HCT116 (cell line): Measurements from ENCODE around the gene JUN. TPM values are rescaled to one million over a fixed set of nuclear protein-coding genes. Genes with fewer than 3 reads are reported as not detected.

Source experiments
- ATAC-seq: fragments of 200-7000 bp; cut with Tn5 transposase; 2 replicates; pipeline ENCODE4 v1.9.1; 2020; ENCODE audit warnings: mild to moderate bottlenecking, moderate library complexity
- BruUV-seq: library from RNA; stranded (reverse); fragments of 400-500 nt; replicated peaks from 2 replicates; lab custom pipeline; 2021; lab: Mats Ljungman, UMichigan
- CTCF ChIA-PET: fragments of 300-600 bp; sonication (Branson Sonifier 250); formaldehyde crosslinking; loops from one replicate; lab custom pipeline; 2021; ENCODE audit warnings: antibody characterized with exemption; lab: Charles Lee
- POLR2A ChIA-PET: fragments of 300-600, 350-600 bp; sonication (Branson Sonifier 250); formaldehyde crosslinking; loops from one replicate; lab custom pipeline; 2021; ENCODE audit warnings: antibody characterized with exemption; lab: Charles Lee
- RAD21 ChIA-PET, 2 experiments: fragments of 300-600 bp; sonication (Branson Sonifier 250); formaldehyde crosslinking; loops; one replicate each; lab custom pipeline; 2023; ENCODE audit warnings: low total read pairs in 2 of 2; ENCODE audit not compliant: uncharacterized antibody in 2 of 2, unreplicated experiment in 2 of 2, low non-redundant PET in 1 of 2; lab: Charles Lee
- DNase-seq: peaks from one replicate; pipeline ENCODE4 v3.0.0-alpha.2; 2010; ENCODE audit warnings: low read depth, low spot score
- H2AFZ ChIP-seq: fragments of 200-600 bp; shearing (Covaris generic), sonication (generic); 2 replicates; pipeline ENCODE4 v1.6.1; 2017; ENCODE audit warnings: low read depth, mixed run types, mixed read lengths, antibody characterized with exemption, low read length; ENCODE audit not compliant: poor library complexity, severe bottlenecking
- H3K27ac ChIP-seq: 2 replicates; pipeline ENCODE4 v1.5.1; 2012; ENCODE audit warnings: low read depth, low read length
- H3K27me3 ChIP-seq: fragments of 200-600 bp; sonication (generic); 2 replicates; pipeline ENCODE4 v1.6.1; 2016; ENCODE audit warnings: mixed run types, low read length, mixed read lengths; ENCODE audit not compliant: insufficient read depth
- H3K36me3 ChIP-seq, 2 experiments: fragments of 200-500 bp in 1 of 2; fragments of 200-600 bp in 1 of 2; sonication (Bioruptor generic) in 1 of 2; sonication (generic) in 1 of 2; 2 replicates each; pipeline versions ENCODE4 v1.5.1 to v1.6.1; 2014 to 2016; ENCODE audit warnings: low read length in 2 of 2, inconsistent platforms in 1 of 2, mixed read lengths in 1 of 2, mixed run types in 1 of 2; ENCODE audit not compliant: insufficient read depth in 2 of 2, control insufficient read depth in 1 of 2
- H3K4me1 ChIP-seq, 2 experiments: fragments of 200-600 bp in 1 of 2; sonication (generic) in 1 of 2; 2 replicates each; pipeline versions ENCODE4 v1.5.1 to v1.6.1; 2012 to 2017; ENCODE audit warnings: low read length in 2 of 2, inconsistent platforms in 1 of 2, mild to moderate bottlenecking in 1 of 2, mixed read lengths in 1 of 2, mixed run types in 1 of 2, moderate library complexity in 1 of 2; ENCODE audit not compliant: insufficient read depth in 2 of 2, control insufficient read depth in 1 of 2
- H3K4me2 ChIP-seq: fragments of 200-600 bp; sonication (generic); 2 replicates; pipeline ENCODE4 v1.6.1; 2017; ENCODE audit warnings: mixed run types, low read length, mixed read lengths
- H3K4me3 ChIP-seq, 2 experiments: fragments of 200-600 bp in 1 of 2; sonication (generic) in 1 of 2; replicated peaks in 1 of 2; 2 replicates each; pipeline ENCODE4 v1.5.1; 2011 to 2016; ENCODE audit warnings: low read length in 2 of 2, control low read depth in 1 of 2, low read depth in 1 of 2, mild to moderate bottlenecking in 1 of 2, mixed read lengths in 1 of 2, mixed run types in 1 of 2
- H3K79me2 ChIP-seq: fragments of 200-600 bp; sonication (generic); 2 replicates; pipeline ENCODE4 v1.6.1; 2017; ENCODE audit warnings: mild to moderate bottlenecking, mixed run types, low read length, moderate library complexity, mixed read lengths; ENCODE audit not compliant: insufficient read depth
- H3K9ac ChIP-seq: fragments of 200-600 bp; sonication (generic); 2 replicates; pipeline ENCODE4 v1.6.1; 2016; ENCODE audit warnings: low read length, mixed read lengths
- H3K9me2 ChIP-seq: fragments of 200-600 bp; sonication (generic), shearing (Covaris generic); 2 replicates; pipeline ENCODE4 v1.6.1; 2017; ENCODE audit warnings: mixed run types, mild to moderate bottlenecking, moderate library complexity; ENCODE audit not compliant: insufficient read depth
- H3K9me3 ChIP-seq, 2 experiments: fragments of 200-500 bp in 1 of 2; fragments of 200-600 bp in 1 of 2; sonication (Bioruptor generic) in 1 of 2; sonication (generic) in 1 of 2; 2 replicates each; pipeline ENCODE4 v1.6.1; 2014 to 2017; ENCODE audit warnings: low read length in 2 of 2, mixed read lengths in 2 of 2, inconsistent platforms in 1 of 2, low read depth in 1 of 2, mild to moderate bottlenecking in 1 of 2, mixed run types in 1 of 2, moderate library complexity in 1 of 2; ENCODE audit not compliant: control insufficient read depth in 1 of 2, insufficient read depth in 1 of 2
- H4K20me1 ChIP-seq: fragments of 200-600 bp; sonication (generic), shearing (Covaris generic); 2 replicates; pipeline ENCODE4 v1.6.1; 2017; ENCODE audit warnings: mixed run types, mild to moderate bottlenecking, moderate library complexity; ENCODE audit not compliant: insufficient read depth
- ATF3 ChIP-seq: IDR thresholded peaks from 2 replicates; pipeline ENCODE4 v1.6.1; 2012
- CBX3 ChIP-seq: IDR thresholded peaks from 2 replicates; pipeline ENCODE4 v1.6.1; 2012; ENCODE audit warnings: low read depth
- CEBPB ChIP-seq: IDR thresholded peaks from 2 replicates; pipeline ENCODE4 v1.6.1; 2012; ENCODE audit warnings: low read depth
- EGR1 ChIP-seq: IDR thresholded peaks from 2 replicates; pipeline ENCODE4 v1.6.1; 2012; ENCODE audit warnings: low read depth
- ELF1 ChIP-seq: IDR thresholded peaks from 2 replicates; pipeline ENCODE4 v1.6.1; 2012; ENCODE audit warnings: low read depth, borderline replicate concordance
- EZH2phosphoT487 ChIP-seq: fragments of 200-600 bp; IDR thresholded peaks from 2 replicates; pipeline ENCODE4 v1.6.1; 2018; ENCODE audit warnings: antibody characterized with exemption, borderline replicate concordance
- FOSL1 ChIP-seq: IDR thresholded peaks from 2 replicates; pipeline ENCODE4 v1.6.1; 2012; ENCODE audit warnings: low read depth
- JUND ChIP-seq: IDR thresholded peaks from 2 replicates; pipeline ENCODE4 v1.6.1; 2012
- POLR2A ChIP-seq: IDR thresholded peaks from 2 replicates; pipeline ENCODE4 v1.7.0; 2011; ENCODE audit warnings: borderline replicate concordance; ENCODE audit not compliant: insufficient read depth, insufficient read length; ENCODE audit errors: extremely low read depth
- POLR2AphosphoS5 ChIP-seq: IDR thresholded peaks from 2 replicates; pipeline ENCODE4 v1.6.1; 2011; ENCODE audit warnings: mild to moderate bottlenecking, low read depth, low read length, moderate library complexity
- RAD21 ChIP-seq: IDR thresholded peaks from 2 replicates; pipeline ENCODE4 v1.6.1; 2012; ENCODE audit warnings: low read depth, mild to moderate bottlenecking
- SIN3A ChIP-seq: IDR thresholded peaks from 2 replicates; pipeline ENCODE4 v1.6.1; 2012; ENCODE audit warnings: low read depth
- SP1 ChIP-seq: IDR thresholded peaks from 2 replicates; pipeline ENCODE4 v1.6.1; 2012; ENCODE audit warnings: low read depth
- TCF7L2 ChIP-seq: IDR thresholded peaks from 2 replicates; pipeline ENCODE4 v1.7.0; 2011; ENCODE audit warnings: borderline replicate concordance, inconsistent platforms; ENCODE audit not compliant: insufficient read depth, insufficient read length; ENCODE audit errors: extremely low read depth
- ZBTB33 ChIP-seq: IDR thresholded peaks from 2 replicates; pipeline ENCODE4 v1.6.1; 2011; ENCODE audit warnings: mild to moderate bottlenecking, low read length, moderate library complexity; ENCODE audit not compliant: insufficient replicate concordance; ENCODE audit errors: extremely low read depth
- ZFX ChIP-seq: fragments of 450-650 bp; IDR thresholded peaks from 2 replicates; pipeline ENCODE4 v1.6.1; 2017
- ZNF274 ChIP-seq: fragments of 200-500 bp; sonication (Bioruptor generic); IDR thresholded peaks from 2 replicates; pipeline ENCODE4 v1.6.1; 2014; ENCODE audit warnings: mild to moderate bottlenecking, low read depth, low read length, inconsistent platforms
- intact Hi-C: fragments of 100-400 bp; cut with micrococcal nuclease; formaldehyde crosslinking; loops from 2 replicates; pipeline ENCODE4 v1.10.0; 2022
- total RNA-seq: library from RNA; stranded (reverse); gene quantifications from one replicate; pipeline ENCODE4 v1.2.1, GENCODE V29; 2021; ENCODE audit not compliant: unreplicated experiment
- TF ChIP-seq, protein P1 (sequence below): IDR thresholded peaks from 2 replicates; pipeline ENCODE4 v1.6.1; 2012
- TF ChIP-seq, protein P2 (sequence below), 3 experiments: fragments of 200-600 bp in 1 of 3; sonication (generic) in 1 of 3; IDR thresholded peaks in 2 of 3; conservative IDR thresholded peaks in 1 of 3; 2 replicates each; pipeline ENCODE4 v1.5.1; 2012 to 2017; ENCODE audit warnings: low read depth in 2 of 3, low read length in 2 of 3, antibody characterized with exemption in 1 of 3, borderline replicate concordance in 1 of 3, control low read depth in 1 of 3, mild to moderate bottlenecking in 1 of 3, mixed read lengths in 1 of 3, mixed run types in 1 of 3, moderate library complexity in 1 of 3; ENCODE audit not compliant: insufficient read depth in 1 of 3

The JUN gene
- total RNA-seq, 1 experiment from 2014 or later: 18.7 TPM

DNA sequence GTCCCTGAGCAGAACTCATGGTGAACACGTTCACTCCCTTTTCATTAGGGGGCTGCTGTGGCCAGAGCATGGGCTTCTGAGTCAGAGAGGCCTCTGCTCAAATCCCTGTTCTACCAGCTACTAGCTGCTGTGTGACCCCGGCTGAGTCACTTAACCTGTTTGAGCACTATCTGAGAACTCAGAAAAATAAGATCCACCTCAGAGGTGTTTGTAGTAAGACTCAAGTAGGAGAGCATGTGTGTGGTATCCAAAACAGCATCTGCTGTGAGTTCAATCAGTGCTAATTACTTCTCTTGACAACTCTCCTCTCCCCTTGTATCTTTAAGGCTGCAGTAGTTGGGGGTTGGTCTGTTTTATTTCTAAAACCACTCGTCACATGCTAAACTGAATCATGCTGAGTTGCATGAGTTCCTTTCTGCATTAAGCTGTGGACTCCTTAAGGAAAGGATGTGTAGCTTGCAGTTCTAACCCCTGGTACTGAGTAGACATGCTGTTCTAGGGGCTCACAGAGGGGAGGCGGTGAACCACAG is 39.7 kb upstream of the JUN start (continued):
- TF ChIP-seq SIN3A (no peak), EGR1 (no peak), ZFX (no peak)

GRCh38 chr1:58821309-58821708 is 37.5 kb upstream of the JUN start:
- BruUV-seq: no TSS peak

More at GRCh38 chr1:58821309-58821708, 37.5 kb upstream of the JUN start:
- intact Hi-C loops: no loop called here
- H3K79me2 ChIP-seq: no peaks in the 10 kb centered on the region
- no peaks in the 10 kb centered on the region for H3K9me2 ChIP-seq
- ChIA-PET RAD21 (no interaction called here), POLR2A (no interaction called here), CTCF (no interaction called here)
- no peaks in the 10 kb centered on the region; a peak in 1 of 4 replicates for H3K36me3 ChIP-seq
- H3K9ac ChIP-seq: no peak overlapping the region
- H3K27me3 ChIP-seq: no peaks in the 10 kb centered on the region
- no peak overlapping the region for H2AFZ ChIP-seq
- H3K4me2 ChIP-seq: no peak overlapping the region
- no peak overlapping the region for H3K27ac ChIP-seq
- no peaks in the 10 kb centered on the region for H4K20me1 ChIP-seq
- peaks cover 16 to 36% of the 10 kb centered on the region in 2 experiments for H3K4me1 ChIP-seq
- TF ChIP-seq SP1 (no peak), ZFX (no peak), TCF7L2 (no peak), CBX3 (no peak), JUND (no peak), ATF3 (no peak), FOSL1 (no peak), EGR1 (no peak), SIN3A (no peak), CEBPB (no peak), ZNF274 (no peak), POLR2AphosphoS5 (no peak), ELF1 (no peak), ZBTB33 (no peak), POLR2A (no peak), EZH2phosphoT487 (no peak), RAD21 (no peak)
- TF ChIP-seq, protein P1, sequence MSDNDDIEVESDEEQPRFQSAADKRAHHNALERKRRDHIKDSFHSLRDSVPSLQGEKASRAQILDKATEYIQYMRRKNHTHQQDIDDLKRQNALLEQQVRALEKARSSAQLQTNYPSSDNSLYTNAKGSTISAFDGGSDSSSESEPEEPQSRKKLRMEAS: no peak
- TF ChIP-seq, protein P2, sequence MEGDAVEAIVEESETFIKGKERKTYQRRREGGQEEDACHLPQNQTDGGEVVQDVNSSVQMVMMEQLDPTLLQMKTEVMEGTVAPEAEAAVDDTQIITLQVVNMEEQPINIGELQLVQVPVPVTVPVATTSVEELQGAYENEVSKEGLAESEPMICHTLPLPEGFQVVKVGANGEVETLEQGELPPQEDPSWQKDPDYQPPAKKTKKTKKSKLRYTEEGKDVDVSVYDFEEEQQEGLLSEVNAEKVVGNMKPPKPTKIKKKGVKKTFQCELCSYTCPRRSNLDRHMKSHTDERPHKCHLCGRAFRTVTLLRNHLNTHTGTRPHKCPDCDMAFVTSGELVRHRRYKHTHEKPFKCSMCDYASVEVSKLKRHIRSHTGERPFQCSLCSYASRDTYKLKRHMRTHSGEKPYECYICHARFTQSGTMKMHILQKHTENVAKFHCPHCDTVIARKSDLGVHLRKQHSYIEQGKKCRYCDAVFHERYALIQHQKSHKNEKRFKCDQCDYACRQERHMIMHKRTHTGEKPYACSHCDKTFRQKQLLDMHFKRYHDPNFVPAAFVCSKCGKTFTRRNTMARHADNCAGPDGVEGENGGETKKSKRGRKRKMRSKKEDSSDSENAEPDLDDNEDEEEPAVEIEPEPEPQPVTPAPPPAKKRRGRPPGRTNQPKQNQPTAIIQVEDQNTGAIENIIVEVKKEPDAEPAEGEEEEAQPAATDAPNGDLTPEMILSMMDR (IDR thresholded peaks at IDR 0.05 in 2 of 3, conservative IDR thresholded peaks at IDR 0.05 in 1 of 3; ENCODE audit: borderline replicate concordance in 1 of 3, insufficient read depth in 1 of 3, low read depth in 2 of 3, low read length in 2 of 3): no peak
- no peak overlapping the region for H3K4me3 ChIP-seq
- H3K9me3 ChIP-seq: peaks cover 0 to 3% of the 10 kb centered on the region in 2 experiments; a peak in 1 of 4 replicates
- DNase-seq (no peak), ATAC-seq (no peak)
